CD4-positive, alpha-beta T cell (primary cell): Measurements from ENCODE around the gene C4orf50. TPM values are rescaled to one million over a fixed set of nuclear protein-coding genes. Genes with fewer than 3 reads are reported as not detected.

Experiments
- ATAC-seq: fragments of 200-7000 bp; cut with Tn5 transposase; one replicate; pipeline ENCODE4 v1.10.0; 2022; ENCODE audit warnings: mild to moderate bottlenecking; ENCODE audit not compliant: poor library complexity
- CTCF ChIA-PET: fragments of 350-600 bp; sonication (Branson Sonifier 250); formaldehyde crosslinking; loops from one replicate; lab custom pipeline; 2021; ENCODE audit warnings: antibody characterized with exemption, inconsistent platforms; lab: Charles Lee
- POLR2A ChIA-PET: fragments of 350-600 bp; sonication (Branson Sonifier 250); formaldehyde crosslinking; loops from one replicate; lab custom pipeline; 2021; ENCODE audit warnings: antibody characterized with exemption, inconsistent platforms; lab: Charles Lee
- DNase-seq, 14 experiments: peaks; one replicate each; pipeline ENCODE4 v3.0.0-alpha.2; 2013 to 2020; ENCODE audit warnings: mixed read lengths in 2 of 14
- H3K27ac ChIP-seq, 2 donors: one replicate each; pipeline versions ENCODE4 v1.5.1 to v1.7.0; 2013; ENCODE audit warnings: low read length in 2 of 2, low read depth in 1 of 2, mild to moderate bottlenecking in 1 of 2
- H3K27me3 ChIP-seq, 2 experiments: 1 replicate in 1 of 2; 2 replicates in 1 of 2; pipeline versions ENCODE4 v1.6.1 to v1.7.0; 2013; ENCODE audit warnings: low read length in 2 of 2, control low read depth in 1 of 2, mild to moderate bottlenecking in 1 of 2, moderate library complexity in 1 of 2; ENCODE audit not compliant: insufficient read depth in 2 of 2, control insufficient read depth in 1 of 2
- H3K36me3 ChIP-seq: one replicate; pipeline ENCODE4 v1.6.1; 2013; ENCODE audit warnings: low read length, control low read depth; ENCODE audit not compliant: insufficient read depth
- H3K4me1 ChIP-seq: one replicate; pipeline ENCODE4 v1.6.1; 2013; ENCODE audit warnings: low read length, control low read depth; ENCODE audit not compliant: insufficient read depth
- H3K4me3 ChIP-seq: one replicate; pipeline ENCODE4 v1.5.1; 2013; ENCODE audit warnings: mild to moderate bottlenecking, low read length, moderate library complexity
- H3K9me3 ChIP-seq, 2 experiments: 1 replicate in 1 of 2; 2 replicates in 1 of 2; pipeline versions ENCODE4 v1.6.1 to v1.7.0; 2013; ENCODE audit warnings: low read length in 2 of 2, mild to moderate bottlenecking in 2 of 2, control low read depth in 1 of 2, moderate library complexity in 1 of 2; ENCODE audit not compliant: control insufficient read depth in 1 of 2, insufficient read depth in 1 of 2
- H3K27ac Mint-ChIP-seq: one replicate; pipeline ENCODE4 v1.8.0; 2020; ENCODE audit warnings: mixed read lengths
- H3K27me3 Mint-ChIP-seq: one replicate; pipeline ENCODE4 v1.8.0; 2021; ENCODE audit warnings: mixed read lengths
- H3K36me3 Mint-ChIP-seq: one replicate; pipeline ENCODE4 v1.8.0; 2021; ENCODE audit warnings: low read depth, mixed read lengths
- H3K4me1 Mint-ChIP-seq: one replicate; pipeline ENCODE4 v1.8.0; 2021; ENCODE audit warnings: low read depth, mixed read lengths
- H3K4me3 Mint-ChIP-seq: one replicate; pipeline ENCODE4 v1.8.0; 2020; ENCODE audit warnings: mild to moderate bottlenecking, mixed read lengths
- H3K9me3 Mint-ChIP-seq: one replicate; pipeline ENCODE4 v1.8.0; 2020; ENCODE audit warnings: mixed read lengths
- intact Hi-C, 2 experiments: fragments of 100-400 bp; cut with DNase I in 1 of 2; cut with micrococcal nuclease in 1 of 2; formaldehyde crosslinking; loops; one replicate each; pipeline versions ENCODE4 v1.15.1 to v1.9.0; 2023 to 2025; cut with DNase I, micrococcal nuclease
- total RNA-seq, 174 experiments: library from RNA in 2 of 174; stranded (reverse) in 2 of 174; gene quantifications; one replicate each; pipeline ENCODE4 v1.2.3 and lab custom pipeline; 2021 to 2026
- TF ChIP-seq, protein P1 (sequence below): fragments of 200-600 bp; IDR thresholded peaks from one replicate; pipeline ENCODE4 v1.8.0; 2022; ENCODE audit warnings: antibody characterized with exemption, mild to moderate bottlenecking

Gene C4orf50
- total RNA-seq, 2 experiments from 2014 or later: 0.16 to 0.20 TPM

DNA sequence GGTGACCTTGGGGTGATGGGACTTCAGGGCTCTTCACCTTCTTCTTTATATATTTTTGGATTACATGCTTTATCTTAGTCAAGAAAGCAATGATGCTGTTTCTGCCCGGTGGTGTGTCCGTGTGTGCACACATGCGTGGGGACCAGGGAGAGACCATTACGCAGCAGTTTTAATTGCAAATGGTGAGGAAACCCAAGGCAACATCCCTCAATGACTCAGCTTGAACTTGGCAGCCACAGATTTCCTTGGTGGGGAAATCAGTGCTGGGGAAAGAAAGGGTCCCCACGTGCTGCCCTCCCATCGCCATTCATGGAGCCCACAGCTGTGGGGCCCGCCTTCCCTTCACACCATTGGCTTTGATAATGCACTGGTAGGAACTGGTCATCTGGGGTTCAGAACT, 46.2 kb upstream of the C4orf50 start:
- DNase-seq: no peak
- Histone ChIP-seq H3K4me3 (no peak overlapping the region), H3K4me1 (no peaks in the 10 kb centered on the region), H3K36me3 (peaks cover 14% of the 10 kb centered on the region), H3K9me3 (peaks cover 13 to 36% of the 10 kb centered on the region in 2 experiments), H3K27me3 (no peaks in the 10 kb centered on the region), H3K27ac (no peak overlapping the region)
- TF ChIP-seq, protein P1, sequence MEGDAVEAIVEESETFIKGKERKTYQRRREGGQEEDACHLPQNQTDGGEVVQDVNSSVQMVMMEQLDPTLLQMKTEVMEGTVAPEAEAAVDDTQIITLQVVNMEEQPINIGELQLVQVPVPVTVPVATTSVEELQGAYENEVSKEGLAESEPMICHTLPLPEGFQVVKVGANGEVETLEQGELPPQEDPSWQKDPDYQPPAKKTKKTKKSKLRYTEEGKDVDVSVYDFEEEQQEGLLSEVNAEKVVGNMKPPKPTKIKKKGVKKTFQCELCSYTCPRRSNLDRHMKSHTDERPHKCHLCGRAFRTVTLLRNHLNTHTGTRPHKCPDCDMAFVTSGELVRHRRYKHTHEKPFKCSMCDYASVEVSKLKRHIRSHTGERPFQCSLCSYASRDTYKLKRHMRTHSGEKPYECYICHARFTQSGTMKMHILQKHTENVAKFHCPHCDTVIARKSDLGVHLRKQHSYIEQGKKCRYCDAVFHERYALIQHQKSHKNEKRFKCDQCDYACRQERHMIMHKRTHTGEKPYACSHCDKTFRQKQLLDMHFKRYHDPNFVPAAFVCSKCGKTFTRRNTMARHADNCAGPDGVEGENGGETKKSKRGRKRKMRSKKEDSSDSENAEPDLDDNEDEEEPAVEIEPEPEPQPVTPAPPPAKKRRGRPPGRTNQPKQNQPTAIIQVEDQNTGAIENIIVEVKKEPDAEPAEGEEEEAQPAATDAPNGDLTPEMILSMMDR: no peak
- Mint-ChIP-seq H3K27ac (no peak overlapping the region), H3K9me3 (no peaks in the 10 kb centered on the region), H3K27me3 (peaks cover 11% of the 10 kb centered on the region), H3K36me3 (no peaks in the 10 kb centered on the region), H3K4me1 (no peaks in the 10 kb centered on the region), H3K4me3 (no peak overlapping the region)
- intact Hi-C loops: no loop called here
- POLR2A ChIA-PET: no interaction called here
- no peak for ATAC-seq
- CTCF ChIA-PET: no interaction called here

DNA sequence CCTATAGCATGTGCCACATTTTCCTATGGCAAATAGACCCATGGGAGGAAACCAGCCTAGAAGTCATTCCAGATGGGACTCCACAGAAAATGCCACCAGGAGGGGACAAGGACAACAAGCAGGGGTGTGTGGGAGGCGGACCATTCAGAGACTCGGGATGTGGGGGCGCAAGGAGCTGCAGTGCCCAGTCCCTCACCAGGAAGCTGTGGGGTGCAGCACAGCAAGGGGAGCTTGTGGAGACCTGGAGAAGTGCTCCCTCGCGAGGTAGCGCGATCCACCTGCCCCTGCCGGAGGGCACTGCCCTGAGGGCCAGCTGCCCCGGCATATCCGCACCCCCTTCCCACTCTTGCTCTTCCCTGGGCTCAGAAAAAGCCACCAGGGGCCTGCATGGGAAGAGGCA, 45.5 kb upstream of the C4orf50 start:
- ChIA-PET POLR2A (no interaction called here), CTCF (no interaction called here)
- DNase-seq (no peak), ATAC-seq (no peak)
- Mint-ChIP-seq H3K4me3 (no peak overlapping the region), H3K9me3 (peaks cover 2% of the 10 kb centered on the region), H3K4me1 (no peaks in the 10 kb centered on the region), H3K27me3 (peaks cover 11% of the 10 kb centered on the region), H3K27ac (no peak overlapping the region), H3K36me3 (no peaks in the 10 kb centered on the region)
- Histone ChIP-seq H3K4me3 (no peak overlapping the region), H3K27ac (no peak overlapping the region), H3K36me3 (peaks cover 15% of the 10 kb centered on the region), H3K27me3 (no peaks in the 10 kb centered on the region), H3K4me1 (no peaks in the 10 kb centered on the region), H3K9me3 (peaks cover 20 to 43% of the 10 kb centered on the region in 2 experiments)
- TF ChIP-seq, protein P1: no peak
- intact Hi-C loops: no loop called here

DNA sequence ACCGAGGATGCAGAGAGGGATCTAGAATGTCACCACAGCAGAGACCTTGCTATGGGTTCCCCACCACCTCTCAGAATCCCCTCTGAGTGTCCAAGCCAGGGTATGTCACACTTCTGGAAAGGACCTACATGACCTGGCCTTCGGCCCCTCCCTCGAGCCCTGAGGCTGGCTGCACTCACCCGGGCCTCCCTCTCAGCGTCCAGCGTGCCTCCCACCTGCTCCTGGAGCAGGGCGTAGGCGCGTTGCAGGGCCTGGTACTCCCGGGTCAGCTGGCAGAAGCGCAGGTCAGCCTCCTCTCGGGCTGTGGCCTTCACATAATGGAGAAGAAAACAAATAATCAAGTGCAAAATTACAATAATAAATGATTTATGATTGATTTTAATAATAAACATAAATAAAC, 43.9 kb upstream of the C4orf50 start:
- H3K27ac ChIP-seq: no peak overlapping the region
- Mint-ChIP-seq H3K4me1 (no peaks in the 10 kb centered on the region), H3K4me3 (no peak overlapping the region), H3K36me3 (no peaks in the 10 kb centered on the region), H3K27me3 (peaks cover 9% of the 10 kb centered on the region), H3K27ac (no peak overlapping the region), H3K9me3 (peaks cover 7% of the 10 kb centered on the region)
- H3K4me3 ChIP-seq: no peak overlapping the region
- ATAC-seq (no peak), DNase-seq (no peak)
- ChIA-PET POLR2A (no interaction called here), CTCF (no interaction called here)
- H3K27me3 ChIP-seq: no peaks in the 10 kb centered on the region
- TF ChIP-seq, protein P1: no peak
- peaks cover 19% of the 10 kb centered on the region for H3K36me3 ChIP-seq
- H3K4me1 ChIP-seq: no peaks in the 10 kb centered on the region
- intact Hi-C loops: no loop called here
- peaks cover 36 to 59% of the 10 kb centered on the region in 2 experiments for H3K9me3 ChIP-seq
